Measurements from ENCODE around the gene SERPINB8.

SERPINB8 gene

DNA sequence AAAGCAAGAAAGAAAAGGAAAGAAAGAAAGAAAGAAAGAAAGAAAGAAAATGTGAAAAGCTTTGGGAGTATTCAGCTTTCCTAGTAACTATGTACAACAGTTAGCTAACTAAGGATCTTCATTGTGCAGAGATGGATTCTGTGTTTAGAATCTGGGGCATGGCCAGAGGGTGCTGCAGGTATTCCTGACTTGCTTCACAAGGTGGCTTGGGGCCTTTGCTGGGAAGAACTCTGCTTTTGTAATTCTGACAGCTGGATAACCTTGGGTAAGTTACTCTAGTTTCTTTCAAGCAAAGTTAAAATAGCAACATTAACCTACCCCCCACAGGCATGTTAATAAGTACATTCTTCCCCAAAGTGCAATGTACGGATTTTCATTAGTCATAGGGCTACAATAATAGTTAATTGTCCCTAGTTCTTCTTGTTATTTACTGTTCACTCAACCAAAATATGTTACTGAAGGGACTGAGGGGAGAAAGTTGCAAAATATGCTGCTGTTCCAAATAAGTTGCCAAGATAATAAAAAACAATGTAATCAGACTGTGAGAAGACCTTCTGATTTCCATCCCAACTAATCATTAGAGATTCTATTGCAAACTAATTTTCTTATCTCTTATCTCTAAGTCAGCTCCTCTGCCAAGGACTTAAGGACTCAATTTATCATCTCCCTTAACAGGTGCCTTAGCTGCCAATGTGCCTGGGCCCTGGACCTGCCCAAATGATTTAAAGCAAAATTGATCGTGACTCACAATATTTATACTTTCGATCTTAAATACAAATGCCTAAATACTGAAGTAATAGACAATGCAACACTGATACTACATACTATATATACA is 50.3 kb downstream of the SERPINB8 start:
- no peak for DNase-seq

- DNase-seq = no peak
Measured at GRCh38 chr18:64026350-64026749, 56.5 kb downstream of the SERPINB8 start.

DNA sequence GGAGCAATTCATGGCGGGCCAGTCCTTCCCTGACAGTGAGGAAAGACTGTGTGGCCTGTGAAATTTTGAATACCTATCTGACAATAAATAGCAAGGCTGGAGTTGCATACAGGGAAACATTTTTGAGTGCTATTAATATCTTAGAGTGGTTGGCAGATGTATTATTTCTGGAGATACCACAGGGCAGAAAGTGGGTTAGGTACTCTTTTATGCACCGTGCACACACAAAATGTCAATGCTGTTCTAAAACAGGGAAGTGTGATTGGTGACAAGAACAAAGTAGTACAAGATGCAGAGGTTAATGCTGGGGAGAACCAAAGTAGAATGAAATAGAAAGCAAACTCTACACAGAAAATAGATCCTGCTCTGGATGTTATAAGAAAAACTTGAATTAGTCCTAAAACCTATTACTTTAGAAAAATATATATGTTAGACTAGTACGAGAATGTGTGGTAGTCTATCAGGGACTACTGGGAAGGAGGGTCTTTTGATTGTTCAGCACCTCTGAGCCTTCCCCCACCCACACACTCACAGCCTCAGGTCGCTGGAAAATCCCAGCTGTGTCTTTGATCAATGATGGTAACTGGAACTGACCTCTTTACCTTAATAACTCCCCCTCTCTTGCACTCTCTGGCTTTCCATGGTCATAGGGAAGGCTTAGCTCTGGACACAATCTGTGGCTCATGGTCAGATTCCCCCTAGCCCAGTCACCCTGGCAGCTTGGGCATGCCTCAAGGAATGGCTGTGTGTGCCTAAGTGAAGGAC is 58.2 kb downstream of the SERPINB8 start:
- DNase-seq = no peak

DNA sequence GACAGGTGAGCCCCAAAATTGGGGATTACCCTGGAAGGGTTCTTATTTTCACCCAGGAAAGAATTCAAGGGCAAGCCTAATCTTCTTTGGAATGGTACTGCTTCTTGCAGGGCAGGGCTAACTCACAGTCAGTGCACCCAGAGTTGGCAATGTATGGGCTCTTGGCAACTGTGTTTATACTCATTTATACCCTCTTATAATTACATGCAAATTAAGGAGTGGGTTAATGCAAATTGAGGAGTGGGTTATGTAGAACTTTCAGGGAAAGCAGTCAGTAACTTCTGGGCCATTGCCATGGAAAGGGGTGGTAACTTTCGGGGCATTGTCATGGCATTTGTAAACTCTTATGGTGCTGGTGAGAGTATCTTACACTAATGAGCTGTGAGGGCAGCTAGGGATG is 59.2 kb downstream of the SERPINB8 start:
- DNase-seq = no peak

- no peak for DNase-seq
Measured at GRCh38 chr18:64031411-64031810, 61.5 kb downstream of the SERPINB8 start.

- no peak for DNase-seq
Measured at GRCh38 chr18:64032312-64032711, 62.4 kb downstream of the SERPINB8 start.

- DNase-seq = no peak
Measured at GRCh38 chr18:64037812-64038414, 68.0 kb downstream of the SERPINB8 start.

Measured in activated CD4-positive, alpha-beta T cell treated with anti-CD3 and anti-CD28 coated beads, Interleukin-2, amount 50 U/mL, for 1 hour (primary cell).